SJCRH30 (cell line): ENCODE results near the gene PI4KA. TPM values are rescaled to one million over a fixed set of nuclear protein-coding genes. Genes with fewer than 3 reads are reported as not detected.
A peak's percentile ranks its signal among the peaks of the same experiment; 100 is the strongest.
"Not testable (repeated sequence)": the region's sequence is repeated elsewhere in the genome, so short reads cannot be mapped to it uniquely, and the experiment has no call there.

Experiments used
- DNase-seq, 2 experiments: peaks; one replicate each; pipeline ENCODE4 v3.0.0-alpha.2; 2015 to 2020
- H3K27ac ChIP-seq: fragments of 250-450 bp; sonication (Bioruptor Pico); 2 replicates; pipeline ENCODE4 v1.5.1; 2020; ENCODE audit warnings: mild to moderate bottlenecking, moderate library complexity
- H3K27me3 ChIP-seq: fragments of 250-450 bp; sonication (Bioruptor Pico); 2 replicates; pipeline ENCODE4 v1.5.1; 2020; ENCODE audit warnings: mild to moderate bottlenecking, moderate library complexity
- H3K36me3 ChIP-seq: fragments of 250-450 bp; sonication (Bioruptor Pico); 2 replicates; pipeline ENCODE4 v1.5.1; 2020; ENCODE audit warnings: mild to moderate bottlenecking, moderate library complexity
- H3K4me1 ChIP-seq: fragments of 250-450 bp; sonication (Bioruptor Pico); 2 replicates; pipeline ENCODE4 v1.5.1; 2020; ENCODE audit warnings: mild to moderate bottlenecking, moderate library complexity
- H3K4me3 ChIP-seq: fragments of 250-450 bp; sonication (Bioruptor Pico); 2 replicates; pipeline ENCODE4 v1.5.1; 2020; ENCODE audit warnings: mild to moderate bottlenecking, moderate library complexity
- H3K9me3 ChIP-seq: fragments of 250-450 bp; sonication (Bioruptor Pico); replicated peaks from 2 replicates; pipeline ENCODE4 v1.5.1; 2020; ENCODE audit warnings: mild to moderate bottlenecking, moderate library complexity
- total RNA-seq: library from RNA; depleted of rRNA; stranded (reverse); fragments of >200 nt; shearing (Covaris generic); gene quantifications from 2 replicates; pipeline ENCODE4 v1.2.3, GENCODE V29; 2014

The PI4KA gene
- total RNA-seq, 1 experiment from 2014 or later, result 40.5 TPM

GRCh38 chr22:20742764-20743163 is 115.8 kb downstream of the PI4KA start:
- no peak for DNase-seq

GRCh38 chr22:20741634-20742581 is 116.7 kb downstream of the PI4KA start:
- Histone ChIP-seq H3K27me3 (no peaks in the 10 kb centered on the region), H3K4me3 (no peak overlapping the region), H3K36me3 (peaks cover 14% of the 10 kb centered on the region), H3K4me1 (peaks cover 7% of the 10 kb centered on the region), H3K27ac (peak overlapping the region; percentile 81), H3K9me3 (no peaks in the 10 kb centered on the region; the same call in 1 of the 2 replicates)
- peak; percentile 71 to 90 for DNase-seq

More at GRCh38 chr22:20742764-20743163, 115.8 kb downstream of the PI4KA start:
- Histone ChIP-seq H3K9me3 (no peaks in the 10 kb centered on the region; the same call in 1 of the 2 replicates), H3K4me1 (peaks cover 7% of the 10 kb centered on the region), H3K4me3 (no peak overlapping the region), H3K36me3 (peaks cover 15% of the 10 kb centered on the region), H3K27ac (no peak overlapping the region), H3K27me3 (no peaks in the 10 kb centered on the region)

GRCh38 chr22:20741008-20741633 is 117.5 kb downstream of the PI4KA start:
- H3K9me3 ChIP-seq, result no peaks in the 10 kb centered on the region; the same call in 1 of the 2 replicates

GRCh38 chr22:20740222-20740951 is 118.2 kb downstream of the PI4KA start:
- Histone ChIP-seq H3K27ac (no peak overlapping the region; the same call in 1 of the 2 replicates), H3K9me3 (no peaks in the 10 kb centered on the region; the same call in 1 of the 2 replicates), H3K4me3 (no peak overlapping the region), H3K27me3 (no peaks in the 10 kb centered on the region), H3K36me3 (peaks cover 13% of the 10 kb centered on the region), H3K4me1 (peaks cover 7% of the 10 kb centered on the region)
- DNase-seq, result no peak

More at GRCh38 chr22:20741008-20741633, 117.5 kb downstream of the PI4KA start:
- Histone ChIP-seq H3K27ac (peak overlapping the region; percentile 81), H3K27me3 (no peaks in the 10 kb centered on the region), H3K4me1 (peaks cover 7% of the 10 kb centered on the region), H3K4me3 (no peak overlapping the region), H3K36me3 (peaks cover 13% of the 10 kb centered on the region)
- DNase-seq, result peak; percentile 32 to 57

GRCh38 chr22:20738394-20739089 is 120.1 kb downstream of the PI4KA start:
- no peak overlapping the region for H3K27ac ChIP-seq

GRCh38 chr22:20736891-20737290 is 121.7 kb downstream of the PI4KA start:
- not testable (repeated sequence) for DNase-seq, H3K4me1 ChIP-seq, H3K27ac ChIP-seq, H3K9me3 ChIP-seq, H3K4me3 ChIP-seq, H3K27me3 ChIP-seq
- peaks cover 13% of the 10 kb centered on the region for H3K36me3 ChIP-seq

More at GRCh38 chr22:20738394-20739089, 120.1 kb downstream of the PI4KA start:
- Histone ChIP-seq H3K27me3 (no peaks in the 10 kb centered on the region), H3K36me3 (peaks cover 13% of the 10 kb centered on the region), H3K4me3 (no peak overlapping the region), H3K9me3 (no peaks in the 10 kb centered on the region; the same call in 1 of the 2 replicates), H3K4me1 (peaks cover 7% of the 10 kb centered on the region)
- no peak for DNase-seq

- not testable (repeated sequence) for H3K27ac ChIP-seq, H3K27me3 ChIP-seq, DNase-seq, H3K9me3 ChIP-seq, H3K4me3 ChIP-seq, H3K4me1 ChIP-seq
- peaks cover 13% of the 10 kb centered on the region for H3K36me3 ChIP-seq
These were observed 123.1 kb downstream of the PI4KA start for GRCh38 chr22:20735356-20736162.

GRCh38 chr22:20732431-20732830 is 126.2 kb downstream of the PI4KA start:
- not testable (repeated sequence) for H3K9me3 ChIP-seq, DNase-seq, H3K36me3 ChIP-seq, H3K4me1 ChIP-seq, H3K27ac ChIP-seq, H3K27me3 ChIP-seq, H3K4me3 ChIP-seq

- Histone ChIP-seq H3K36me3 (peaks cover 5% of the 10 kb centered on the region; the same call in 1 of the 2 replicates), H3K27me3 (no peaks in the 10 kb centered on the region)
These were observed 129.4 kb downstream of the PI4KA start for GRCh38 chr22:20729194-20729593.

GRCh38 chr22:20728523-20729190 is 130.0 kb downstream of the PI4KA start:
- Histone ChIP-seq H3K27ac (no peak overlapping the region), H3K36me3 (peaks cover 5% of the 10 kb centered on the region; the same call in 1 of the 2 replicates), H3K4me3 (no peak overlapping the region), H3K9me3 (no peaks in the 10 kb centered on the region), H3K4me1 (no peaks in the 10 kb centered on the region), H3K27me3 (no peaks in the 10 kb centered on the region)
- no peak for DNase-seq

More at GRCh38 chr22:20729194-20729593, 129.4 kb downstream of the PI4KA start:
- Histone ChIP-seq H3K4me3 (no peak overlapping the region), H3K9me3 (no peaks in the 10 kb centered on the region), H3K4me1 (no peaks in the 10 kb centered on the region), H3K27ac (no peak overlapping the region)
- no peak for DNase-seq

- DNase-seq, result no peak
- Histone ChIP-seq H3K4me3 (no peak overlapping the region), H3K9me3 (no peaks in the 10 kb centered on the region), H3K27me3 (no peaks in the 10 kb centered on the region), H3K36me3 (peaks cover 5% of the 10 kb centered on the region; the same call in 1 of the 2 replicates), H3K27ac (no peak overlapping the region), H3K4me1 (no peaks in the 10 kb centered on the region)
These were observed 131.2 kb downstream of the PI4KA start for GRCh38 chr22:20727118-20728015.

- H3K9me3 ChIP-seq, result no peaks in the 10 kb centered on the region
- no peaks in the 10 kb centered on the region for H3K4me1 ChIP-seq
- H3K4me3 ChIP-seq, result no peak overlapping the region
- no peak for DNase-seq
- no peaks in the 10 kb centered on the region for H3K27me3 ChIP-seq
- H3K36me3 ChIP-seq, result peaks cover 5% of the 10 kb centered on the region; the same call in 1 of the 2 replicates
- H3K27ac ChIP-seq, result no peak overlapping the region
These were observed 132.5 kb downstream of the PI4KA start for GRCh38 chr22:20725987-20726558.
